ENCODE results near the gene CEP76. TPM values are rescaled to one million over a fixed set of nuclear protein-coding genes. Genes with fewer than 3 reads are reported as not detected.
"Not testable (repeated sequence)": the region's sequence is repeated elsewhere in the genome, so short reads cannot be mapped to it uniquely, and the experiment has no call there.

CEP76 gene
- total RNA-seq, 1 experiment from 2014 or later, result 18.6 TPM

DNA sequence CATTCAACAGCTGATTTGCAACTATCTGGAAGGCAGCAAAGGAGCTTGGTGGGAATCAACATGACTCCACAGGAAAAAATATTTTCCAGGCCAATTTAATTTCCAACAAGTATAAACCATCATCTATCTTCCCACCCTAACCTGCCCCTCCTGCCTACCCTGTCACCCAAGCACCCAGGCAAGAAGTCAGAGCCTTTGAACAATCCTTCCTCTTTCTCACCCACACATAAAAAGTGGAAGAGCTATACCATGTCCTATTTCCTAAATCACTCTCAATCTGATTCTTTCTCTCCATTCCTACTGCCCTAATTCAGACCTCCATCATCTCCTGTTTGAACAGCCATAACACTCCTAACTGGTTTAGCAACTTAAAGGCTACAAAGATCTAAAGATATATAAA, 57.3 kb downstream of the CEP76 start:
- Histone ChIP-seq H3K9ac (ENCODE audit: extremely low read depth, insufficient read length, low read length) (no peak overlapping the region), H2BK120ac (ENCODE audit: low read depth, low read length, poor library complexity, severe bottlenecking) (no peak overlapping the region), H2BK5ac (ENCODE audit: insufficient read length, low read length) (no peak overlapping the region), H3K23ac (ENCODE audit: insufficient read length, low read depth, low read length) (no peak overlapping the region), H2BK15ac (ENCODE audit: low read depth, low read length) (no peak overlapping the region), H3K79me1 (ENCODE audit: insufficient read depth, low read depth, low read length, poor library complexity, severe bottlenecking) (no peaks in the 10 kb centered on the region), H2AFZ (ENCODE audit: low read length) (no peak overlapping the region), H3K18ac (ENCODE audit: insufficient read length, low read depth, low read length) (no peak overlapping the region), H3K23me2 (ENCODE audit: insufficient read length, low read depth, low read length, poor library complexity, severe bottlenecking) (no peaks in the 10 kb centered on the region), H4K91ac (ENCODE audit: insufficient read length, low read depth, low read length) (no peak overlapping the region), H4K20me1 (ENCODE audit: control insufficient read depth, insufficient read depth, insufficient read length) (no peaks in the 10 kb centered on the region), H3K4me1 (ENCODE audit: insufficient read depth, low read length) (peaks cover 6% of the 10 kb centered on the region; the same call in 1 of the 2 replicates), H3T11ph (ENCODE audit: low read length) (no peak overlapping the region), H4K8ac (replicated peaks; ENCODE audit: insufficient read length, low read depth, low read length) (no peak overlapping the region), H4K5ac (ENCODE audit: insufficient read length, low read depth, low read length) (no peak overlapping the region), H3K27ac (ENCODE audit: insufficient read length, low read depth, low read length) (no peak overlapping the region), H2AK5ac (ENCODE audit: insufficient read length, low read length) (no peak overlapping the region), H2BK12ac (ENCODE audit: insufficient read length, low read depth, low read length) (no peak overlapping the region), H3K4ac (ENCODE audit: low read depth, low read length) (no peak overlapping the region), H3K27me3 (ENCODE audit: insufficient read depth, low read length) (no peaks in the 10 kb centered on the region), H3K79me2 (ENCODE audit: insufficient read depth, low read length) (no peaks in the 10 kb centered on the region; the same call in 1 of the 2 replicates), H2BK20ac (ENCODE audit: low read depth, low read length, poor library complexity, severe bottlenecking) (no peak overlapping the region), H3K9me3 (ENCODE audit: control insufficient read depth, low read depth, low read length) (no peaks in the 10 kb centered on the region), H3K56ac (ENCODE audit: insufficient read length, low read depth, low read length) (no peak overlapping the region), H3K14ac (ENCODE audit: insufficient read depth, low read length) (no peak overlapping the region), H3K4me2 (ENCODE audit: insufficient read depth, insufficient read length, low read length) (no peak overlapping the region)
- no peaks in the 10 kb centered on the region for H3K27me3 Mint-ChIP-seq (ENCODE audit: low read depth)
- H3K4me3 Mint-ChIP-seq, result no peak overlapping the region
- TF ChIP-seq, protein P1, sequence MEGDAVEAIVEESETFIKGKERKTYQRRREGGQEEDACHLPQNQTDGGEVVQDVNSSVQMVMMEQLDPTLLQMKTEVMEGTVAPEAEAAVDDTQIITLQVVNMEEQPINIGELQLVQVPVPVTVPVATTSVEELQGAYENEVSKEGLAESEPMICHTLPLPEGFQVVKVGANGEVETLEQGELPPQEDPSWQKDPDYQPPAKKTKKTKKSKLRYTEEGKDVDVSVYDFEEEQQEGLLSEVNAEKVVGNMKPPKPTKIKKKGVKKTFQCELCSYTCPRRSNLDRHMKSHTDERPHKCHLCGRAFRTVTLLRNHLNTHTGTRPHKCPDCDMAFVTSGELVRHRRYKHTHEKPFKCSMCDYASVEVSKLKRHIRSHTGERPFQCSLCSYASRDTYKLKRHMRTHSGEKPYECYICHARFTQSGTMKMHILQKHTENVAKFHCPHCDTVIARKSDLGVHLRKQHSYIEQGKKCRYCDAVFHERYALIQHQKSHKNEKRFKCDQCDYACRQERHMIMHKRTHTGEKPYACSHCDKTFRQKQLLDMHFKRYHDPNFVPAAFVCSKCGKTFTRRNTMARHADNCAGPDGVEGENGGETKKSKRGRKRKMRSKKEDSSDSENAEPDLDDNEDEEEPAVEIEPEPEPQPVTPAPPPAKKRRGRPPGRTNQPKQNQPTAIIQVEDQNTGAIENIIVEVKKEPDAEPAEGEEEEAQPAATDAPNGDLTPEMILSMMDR (conservative IDR thresholded peaks at IDR 0.05), result no peak
- no peak for DNase-seq
- peaks cover 37 to 38% of the 10 kb centered on the region in 2 experiments for H3K4me1 Mint-ChIP-seq
- H3K27ac Mint-ChIP-seq, result no peak overlapping the region
- H3K9me3 Mint-ChIP-seq, result no peaks in the 10 kb centered on the region; a peak in 1 of 5 replicates
- no peaks in the 10 kb centered on the region for H3K36me3 Mint-ChIP-seq (ENCODE audit: insufficient read depth in 1 of 3, low read depth in 3 of 3)

DNA sequence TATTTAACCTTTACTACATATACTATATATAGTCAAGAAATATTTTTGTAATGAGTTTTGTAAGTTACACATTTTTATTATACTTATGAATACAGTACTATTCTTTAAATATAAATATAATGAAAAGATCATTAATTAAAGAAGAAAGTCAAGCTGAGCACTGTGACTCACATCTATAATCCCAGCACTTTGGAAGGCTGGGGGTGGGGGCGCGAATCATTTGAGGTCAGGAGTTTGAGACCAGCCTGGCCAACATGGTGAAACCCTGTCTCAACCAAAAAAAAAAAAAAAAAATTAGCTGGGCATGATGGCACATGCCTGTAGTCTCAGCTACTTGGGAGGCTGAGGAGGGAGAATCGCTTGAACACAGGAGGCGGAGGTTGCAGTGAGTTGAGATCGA, 58.8 kb downstream of the CEP76 start:
- H3K56ac ChIP-seq (ENCODE audit: insufficient read length, low read depth, low read length); H4K91ac ChIP-seq (ENCODE audit: insufficient read length, low read depth, low read length); H3K9ac ChIP-seq (ENCODE audit: extremely low read depth, insufficient read length, low read length); H3K18ac ChIP-seq (ENCODE audit: insufficient read length, low read depth, low read length); H3K9me3 Mint-ChIP-seq; H3K4me1 ChIP-seq (ENCODE audit: insufficient read depth, low read length); H3K4ac ChIP-seq (ENCODE audit: low read depth, low read length); H4K20me1 ChIP-seq (ENCODE audit: control insufficient read depth, insufficient read depth, insufficient read length); H3K27ac Mint-ChIP-seq; H3K27ac ChIP-seq (ENCODE audit: insufficient read length, low read depth, low read length); H3K27me3 Mint-ChIP-seq (ENCODE audit: low read depth); DNase-seq; H3K23me2 ChIP-seq (ENCODE audit: insufficient read length, low read depth, low read length, poor library complexity, severe bottlenecking); H3K36me3 Mint-ChIP-seq (ENCODE audit: insufficient read depth in 1 of 3, low read depth in 3 of 3); H2BK15ac ChIP-seq (ENCODE audit: low read depth, low read length); H2BK20ac ChIP-seq (ENCODE audit: low read depth, low read length, poor library complexity, severe bottlenecking); H3K79me2 ChIP-seq (ENCODE audit: insufficient read depth, low read length); H2AFZ ChIP-seq (ENCODE audit: low read length); H3T11ph ChIP-seq (ENCODE audit: low read length); H2BK120ac ChIP-seq (ENCODE audit: low read depth, low read length, poor library complexity, severe bottlenecking); H3K14ac ChIP-seq (ENCODE audit: insufficient read depth, low read length); H2AK5ac ChIP-seq (ENCODE audit: insufficient read length, low read length); H3K79me1 ChIP-seq (ENCODE audit: insufficient read depth, low read depth, low read length, poor library complexity, severe bottlenecking); H3K27me3 ChIP-seq (ENCODE audit: insufficient read depth, low read length); H3K4me2 ChIP-seq (ENCODE audit: insufficient read depth, insufficient read length, low read length); H4K8ac ChIP-seq (replicated peaks; ENCODE audit: insufficient read length, low read depth, low read length); H3K23ac ChIP-seq (ENCODE audit: insufficient read length, low read depth, low read length); H2BK12ac ChIP-seq (ENCODE audit: insufficient read length, low read depth, low read length); H4K5ac ChIP-seq (ENCODE audit: insufficient read length, low read depth, low read length); H3K9me3 ChIP-seq (ENCODE audit: control insufficient read depth, low read depth, low read length); H3K4me3 Mint-ChIP-seq; H2BK5ac ChIP-seq (ENCODE audit: insufficient read length, low read length): not testable (repeated sequence)
- no CpG with 5 or more reads among the region's 5 CpGs for WGBS (ENCODE audit: extremely low coverage, insufficient read length, low lambda C conversion rate)
- H3K4me1 Mint-ChIP-seq, result peaks cover 36% of the 10 kb centered on the region in 2 experiments

Data from H9 (cell line).